ENCODE measurements around the gene RILP. TPM values are rescaled to one million over a fixed set of nuclear protein-coding genes. Genes with fewer than 3 reads are reported as not detected.

Gene RILP
- total RNA-seq, 6 experiments from 2014 or later = 14.6 to 47.3 (median 23.9) TPM

- Histone ChIP-seq H3K27me3 (no peaks in the 10 kb centered on the region), H3K27ac (no peak overlapping the region), H3K4me1 (peaks cover 0 to 11% (median 0%) of the 10 kb centered on the region in 4 donors), H3K9me3 (no peaks in the 10 kb centered on the region), H3K36me3 (no peaks in the 10 kb centered on the region), H3K4me3 (no peak overlapping the region)
- intact Hi-C loops (cut with DNase I) = no loop called here
- DNase-seq = no peak
- no peak for ATAC-seq
- TF ChIP-seq CTCF (IDR thresholded peaks at IDR 0.05) (no peak), POLR2A (IDR thresholded peaks at IDR 0.05) (no peak)
- 76% methylated on average over 8 of the region's 12 CpGs for WGBS (ENCODE audit: insufficient coverage, low coverage, low lambda C conversion rate, missing lambda C conversion rate)
These were observed 25.0 kb downstream of the RILP start for GRCh38 chr17:1624650-1625049.

GRCh38 chr17:1623057-1623630 lies 26.5 kb downstream of the RILP start:
- intact Hi-C loops (cut with DNase I) = no loop called here
- WGBS (ENCODE audit: insufficient coverage, low coverage, low lambda C conversion rate, missing lambda C conversion rate) = 77% methylated on average over 5 of the region's 14 CpGs
- Histone ChIP-seq H3K4me1 (peaks cover 0 to 2% (median 0%) of the 10 kb centered on the region in 4 donors), H3K9me3 (no peaks in the 10 kb centered on the region), H3K27me3 (no peaks in the 10 kb centered on the region), H3K27ac (no peak overlapping the region), H3K36me3 (no peaks in the 10 kb centered on the region), H3K4me3 (no peak overlapping the region)
- TF ChIP-seq CTCF (IDR thresholded peaks at IDR 0.05) = no peak
- no peak for TF ChIP-seq POLR2A (IDR thresholded peaks at IDR 0.05)
- DNase-seq = no peak
- no peak for ATAC-seq

- Histone ChIP-seq H3K36me3 (no peaks in the 10 kb centered on the region), H3K27me3 (no peaks in the 10 kb centered on the region), H3K4me1 (no peaks in the 10 kb centered on the region), H3K9me3 (no peaks in the 10 kb centered on the region), H3K27ac (no peak overlapping the region), H3K4me3 (no peak overlapping the region)
- DNase-seq (no peak), ATAC-seq (peak; percentile 50 to 74 (median 68))
- intact Hi-C loops (cut with DNase I) = no loop called here
- TF ChIP-seq POLR2A (IDR thresholded peaks at IDR 0.05) (no peak), CTCF (IDR thresholded peaks at IDR 0.05) (no peak)
- 42% methylated on average over 6 of the region's 22 CpGs for WGBS (ENCODE audit: insufficient coverage, low coverage, low lambda C conversion rate, missing lambda C conversion rate)
These were observed 28.3 kb downstream of the RILP start for GRCh38 chr17:1621273-1621954.

- 80% methylated on average over 10 of the region's 13 CpGs for WGBS (ENCODE audit: insufficient coverage, low coverage, low lambda C conversion rate, missing lambda C conversion rate)
- Histone ChIP-seq H3K27me3 (no peaks in the 10 kb centered on the region), H3K27ac (no peak overlapping the region), H3K36me3 (no peaks in the 10 kb centered on the region), H3K4me3 (no peak overlapping the region), H3K4me1 (no peaks in the 10 kb centered on the region), H3K9me3 (no peaks in the 10 kb centered on the region)
- ATAC-seq (peak in 1 of 4 donors; percentile 4), DNase-seq (no peak)
- intact Hi-C loops (cut with DNase I) = no loop called here
- TF ChIP-seq POLR2A (IDR thresholded peaks at IDR 0.05) (no peak), CTCF (IDR thresholded peaks at IDR 0.05) (no peak)
These were observed 29.2 kb downstream of the RILP start for GRCh38 chr17:1620486-1620885.
